HCT116 (cell line): ENCODE measurements around the gene TYW5. TPM values are rescaled to one million over a fixed set of nuclear protein-coding genes. Genes with fewer than 3 reads are reported as not detected.

ENCODE experiments used
- ATAC-seq: fragments of 200-7000 bp; cut with Tn5 transposase; 2 replicates; pipeline ENCODE4 v1.9.1; 2020; ENCODE audit warnings: mild to moderate bottlenecking, moderate library complexity
- BruUV-seq: library from RNA; stranded (reverse); fragments of 400-500 nt; replicated peaks from 2 replicates; lab custom pipeline; 2021; lab: Mats Ljungman, UMichigan
- CTCF ChIA-PET: fragments of 300-600 bp; sonication (Branson Sonifier 250); formaldehyde crosslinking; loops from one replicate; lab custom pipeline; 2021; ENCODE audit warnings: antibody characterized with exemption; lab: Charles Lee
- POLR2A ChIA-PET: fragments of 300-600, 350-600 bp; sonication (Branson Sonifier 250); formaldehyde crosslinking; loops from one replicate; lab custom pipeline; 2021; ENCODE audit warnings: antibody characterized with exemption; lab: Charles Lee
- RAD21 ChIA-PET, 2 experiments: fragments of 300-600 bp; sonication (Branson Sonifier 250); formaldehyde crosslinking; loops; one replicate each; lab custom pipeline; 2023; ENCODE audit warnings: low total read pairs in 2 of 2; ENCODE audit not compliant: uncharacterized antibody in 2 of 2, unreplicated experiment in 2 of 2, low non-redundant PET in 1 of 2; lab: Charles Lee
- DNase-seq: peaks from one replicate; pipeline ENCODE4 v3.0.0-alpha.2; 2010; ENCODE audit warnings: low read depth, low spot score
- H2AFZ ChIP-seq: fragments of 200-600 bp; shearing (Covaris generic), sonication (generic); 2 replicates; pipeline ENCODE4 v1.6.1; 2017; ENCODE audit warnings: low read depth, mixed run types, mixed read lengths, antibody characterized with exemption, low read length; ENCODE audit not compliant: poor library complexity, severe bottlenecking
- H3K27ac ChIP-seq: 2 replicates; pipeline ENCODE4 v1.5.1; 2012; ENCODE audit warnings: low read depth, low read length
- H3K27me3 ChIP-seq: fragments of 200-600 bp; sonication (generic); 2 replicates; pipeline ENCODE4 v1.6.1; 2016; ENCODE audit warnings: mixed run types, low read length, mixed read lengths; ENCODE audit not compliant: insufficient read depth
- H3K36me3 ChIP-seq, 2 experiments: fragments of 200-500 bp in 1 of 2; fragments of 200-600 bp in 1 of 2; sonication (Bioruptor generic) in 1 of 2; sonication (generic) in 1 of 2; 2 replicates each; pipeline versions ENCODE4 v1.5.1 to v1.6.1; 2014 to 2016; ENCODE audit warnings: low read length in 2 of 2, inconsistent platforms in 1 of 2, mixed read lengths in 1 of 2, mixed run types in 1 of 2; ENCODE audit not compliant: insufficient read depth in 2 of 2, control insufficient read depth in 1 of 2
- H3K4me1 ChIP-seq, 2 experiments: fragments of 200-600 bp in 1 of 2; sonication (generic) in 1 of 2; 2 replicates each; pipeline versions ENCODE4 v1.5.1 to v1.6.1; 2012 to 2017; ENCODE audit warnings: low read length in 2 of 2, inconsistent platforms in 1 of 2, mild to moderate bottlenecking in 1 of 2, mixed read lengths in 1 of 2, mixed run types in 1 of 2, moderate library complexity in 1 of 2; ENCODE audit not compliant: insufficient read depth in 2 of 2, control insufficient read depth in 1 of 2
- H3K4me2 ChIP-seq: fragments of 200-600 bp; sonication (generic); 2 replicates; pipeline ENCODE4 v1.6.1; 2017; ENCODE audit warnings: mixed run types, low read length, mixed read lengths
- H3K4me3 ChIP-seq, 2 experiments: fragments of 200-600 bp in 1 of 2; sonication (generic) in 1 of 2; replicated peaks in 1 of 2; 2 replicates each; pipeline ENCODE4 v1.5.1; 2011 to 2016; ENCODE audit warnings: low read length in 2 of 2, control low read depth in 1 of 2, low read depth in 1 of 2, mild to moderate bottlenecking in 1 of 2, mixed read lengths in 1 of 2, mixed run types in 1 of 2
- H3K79me2 ChIP-seq: fragments of 200-600 bp; sonication (generic); 2 replicates; pipeline ENCODE4 v1.6.1; 2017; ENCODE audit warnings: mild to moderate bottlenecking, mixed run types, low read length, moderate library complexity, mixed read lengths; ENCODE audit not compliant: insufficient read depth
- H3K9ac ChIP-seq: fragments of 200-600 bp; sonication (generic); 2 replicates; pipeline ENCODE4 v1.6.1; 2016; ENCODE audit warnings: low read length, mixed read lengths
- H3K9me2 ChIP-seq: fragments of 200-600 bp; sonication (generic), shearing (Covaris generic); 2 replicates; pipeline ENCODE4 v1.6.1; 2017; ENCODE audit warnings: mixed run types, mild to moderate bottlenecking, moderate library complexity; ENCODE audit not compliant: insufficient read depth
- H3K9me3 ChIP-seq, 2 experiments: fragments of 200-500 bp in 1 of 2; fragments of 200-600 bp in 1 of 2; sonication (Bioruptor generic) in 1 of 2; sonication (generic) in 1 of 2; 2 replicates each; pipeline ENCODE4 v1.6.1; 2014 to 2017; ENCODE audit warnings: low read length in 2 of 2, mixed read lengths in 2 of 2, inconsistent platforms in 1 of 2, low read depth in 1 of 2, mild to moderate bottlenecking in 1 of 2, mixed run types in 1 of 2, moderate library complexity in 1 of 2; ENCODE audit not compliant: control insufficient read depth in 1 of 2, insufficient read depth in 1 of 2
- H4K20me1 ChIP-seq: fragments of 200-600 bp; sonication (generic), shearing (Covaris generic); 2 replicates; pipeline ENCODE4 v1.6.1; 2017; ENCODE audit warnings: mixed run types, mild to moderate bottlenecking, moderate library complexity; ENCODE audit not compliant: insufficient read depth
- CTCF ChIP-seq, 3 experiments: fragments of 200-600 bp in 1 of 3; sonication (generic) in 1 of 3; IDR thresholded peaks in 2 of 3; conservative IDR thresholded peaks in 1 of 3; 2 replicates each; pipeline ENCODE4 v1.5.1; 2012 to 2017; ENCODE audit warnings: low read depth in 2 of 3, low read length in 2 of 3, antibody characterized with exemption in 1 of 3, borderline replicate concordance in 1 of 3, control low read depth in 1 of 3, mild to moderate bottlenecking in 1 of 3, mixed read lengths in 1 of 3, mixed run types in 1 of 3, moderate library complexity in 1 of 3; ENCODE audit not compliant: insufficient read depth in 1 of 3
- ELF1 ChIP-seq: IDR thresholded peaks from 2 replicates; pipeline ENCODE4 v1.6.1; 2012; ENCODE audit warnings: low read depth, borderline replicate concordance
- EZH2 ChIP-seq: fragments of 200-600 bp; sonication (generic); IDR thresholded peaks from 2 replicates; pipeline ENCODE4 v1.6.1; 2017; ENCODE audit warnings: antibody characterized with exemption, mixed run types
- POLR2A ChIP-seq: IDR thresholded peaks from 2 replicates; pipeline ENCODE4 v1.7.0; 2011; ENCODE audit warnings: borderline replicate concordance; ENCODE audit not compliant: insufficient read depth, insufficient read length; ENCODE audit errors: extremely low read depth
- RAD21 ChIP-seq: IDR thresholded peaks from 2 replicates; pipeline ENCODE4 v1.6.1; 2012; ENCODE audit warnings: low read depth, mild to moderate bottlenecking
- TCF7L2 ChIP-seq: IDR thresholded peaks from 2 replicates; pipeline ENCODE4 v1.7.0; 2011; ENCODE audit warnings: borderline replicate concordance, inconsistent platforms; ENCODE audit not compliant: insufficient read depth, insufficient read length; ENCODE audit errors: extremely low read depth
- YY1 ChIP-seq: IDR thresholded peaks from 2 replicates; pipeline ENCODE4 v1.6.1; 2011; ENCODE audit warnings: low read length, low read depth, moderate library complexity, mild to moderate bottlenecking; ENCODE audit not compliant: insufficient replicate concordance; ENCODE audit errors: extremely low read depth
- intact Hi-C: fragments of 100-400 bp; cut with micrococcal nuclease; formaldehyde crosslinking; loops from 2 replicates; pipeline ENCODE4 v1.10.0; 2022
- total RNA-seq: library from RNA; stranded (reverse); gene quantifications from one replicate; pipeline ENCODE4 v1.2.1, GENCODE V29; 2021; ENCODE audit not compliant: unreplicated experiment
- TF ChIP-seq, protein P1 (sequence below): IDR thresholded peaks from 2 replicates; pipeline ENCODE4 v1.6.1; 2012; ENCODE audit warnings: low read depth

The TYW5 gene
- total RNA-seq, 1 experiment from 2014 or later, result 7.7 TPM

- TF ChIP-seq, protein P1, sequence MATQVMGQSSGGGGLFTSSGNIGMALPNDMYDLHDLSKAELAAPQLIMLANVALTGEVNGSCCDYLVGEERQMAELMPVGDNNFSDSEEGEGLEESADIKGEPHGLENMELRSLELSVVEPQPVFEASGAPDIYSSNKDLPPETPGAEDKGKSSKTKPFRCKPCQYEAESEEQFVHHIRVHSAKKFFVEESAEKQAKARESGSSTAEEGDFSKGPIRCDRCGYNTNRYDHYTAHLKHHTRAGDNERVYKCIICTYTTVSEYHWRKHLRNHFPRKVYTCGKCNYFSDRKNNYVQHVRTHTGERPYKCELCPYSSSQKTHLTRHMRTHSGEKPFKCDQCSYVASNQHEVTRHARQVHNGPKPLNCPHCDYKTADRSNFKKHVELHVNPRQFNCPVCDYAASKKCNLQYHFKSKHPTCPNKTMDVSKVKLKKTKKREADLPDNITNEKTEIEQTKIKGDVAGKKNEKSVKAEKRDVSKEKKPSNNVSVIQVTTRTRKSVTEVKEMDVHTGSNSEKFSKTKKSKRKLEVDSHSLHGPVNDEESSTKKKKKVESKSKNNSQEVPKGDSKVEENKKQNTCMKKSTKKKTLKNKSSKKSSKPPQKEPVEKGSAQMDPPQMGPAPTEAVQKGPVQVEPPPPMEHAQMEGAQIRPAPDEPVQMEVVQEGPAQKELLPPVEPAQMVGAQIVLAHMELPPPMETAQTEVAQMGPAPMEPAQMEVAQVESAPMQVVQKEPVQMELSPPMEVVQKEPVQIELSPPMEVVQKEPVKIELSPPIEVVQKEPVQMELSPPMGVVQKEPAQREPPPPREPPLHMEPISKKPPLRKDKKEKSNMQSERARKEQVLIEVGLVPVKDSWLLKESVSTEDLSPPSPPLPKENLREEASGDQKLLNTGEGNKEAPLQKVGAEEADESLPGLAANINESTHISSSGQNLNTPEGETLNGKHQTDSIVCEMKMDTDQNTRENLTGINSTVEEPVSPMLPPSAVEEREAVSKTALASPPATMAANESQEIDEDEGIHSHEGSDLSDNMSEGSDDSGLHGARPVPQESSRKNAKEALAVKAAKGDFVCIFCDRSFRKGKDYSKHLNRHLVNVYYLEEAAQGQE, result no peak
- no peak for TF ChIP-seq TCF7L2
- TF ChIP-seq ELF1, result no peak
- TF ChIP-seq EZH2, result no peak
Measured at GRCh38 chr2:199982126-199982843, 27.0 kb upstream of the TYW5 start (continued).

DNA sequence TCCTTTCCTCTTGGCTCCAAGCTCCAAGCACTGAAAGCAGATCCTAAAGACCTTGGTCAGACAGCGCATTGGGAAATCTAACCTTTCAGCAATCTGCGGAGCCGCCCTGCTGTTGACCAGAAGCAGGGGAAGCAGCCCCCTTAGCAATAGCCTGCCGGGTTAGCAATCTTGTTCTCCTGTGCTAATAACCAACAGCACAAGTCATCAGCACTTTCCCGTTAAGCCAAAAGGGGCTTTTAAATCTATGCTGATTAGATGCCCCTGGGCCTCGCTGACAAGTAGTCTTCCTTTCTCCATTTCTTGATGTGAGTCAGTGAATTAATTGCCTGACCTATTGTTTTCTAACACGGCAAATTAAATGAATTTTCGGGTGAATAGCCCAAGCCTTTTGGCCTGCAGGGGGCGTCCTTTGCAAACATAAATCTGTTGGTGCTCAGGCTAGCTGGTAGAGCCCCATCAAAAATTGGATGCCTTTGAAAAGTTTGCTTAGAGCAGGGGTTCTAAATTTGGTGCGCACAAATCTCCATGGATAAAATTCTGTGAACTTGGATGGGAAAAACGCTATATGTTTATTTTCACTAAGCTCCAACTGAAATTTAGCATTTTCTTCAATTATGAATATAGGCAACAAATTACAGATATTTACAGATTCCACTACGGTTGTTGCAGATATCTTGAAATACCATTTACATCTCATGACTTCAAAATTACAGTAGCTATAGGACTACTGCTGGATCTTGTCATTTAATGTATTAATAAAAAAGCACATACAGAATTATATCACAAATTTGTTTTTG lies 24.7 kb upstream of the TYW5 start:
- Histone ChIP-seq H3K27me3 (no peaks in the 10 kb centered on the region), H3K4me3 (no peak overlapping the region), H3K27ac (no peak overlapping the region), H4K20me1 (no peaks in the 10 kb centered on the region), H3K36me3 (no peaks in the 10 kb centered on the region), H3K4me1 (peaks cover 10 to 26% of the 10 kb centered on the region in 2 experiments), H3K9me3 (no peaks in the 10 kb centered on the region), H3K79me2 (no peaks in the 10 kb centered on the region), H3K4me2 (peak overlapping the region; percentile 27), H2AFZ (no peak overlapping the region), H3K9me2 (no peaks in the 10 kb centered on the region), H3K9ac (no peak overlapping the region)
- ChIA-PET CTCF (interaction anchor here (0.9 to 3.7 kb wide), 7 partner anchors 490 to 756 kb away, joined by 3 to 36 read pairs (median 8); no protein-coding TSS in a partner anchor), RAD21 (interaction anchor here in 1 of 2 experiments (1.0 kb wide), 1 partner anchor 504 kb away, joined by 6 read pairs; no protein-coding TSS in a partner anchor), POLR2A (no interaction called here)
- TF ChIP-seq RAD21 (peak; percentile 93), POLR2A (no peak), CTCF (IDR thresholded peaks at IDR 0.05 in 2 of 3, conservative IDR thresholded peaks at IDR 0.05 in 1 of 3; ENCODE audit: borderline replicate concordance in 1 of 3, insufficient read depth in 1 of 3, low read depth in 2 of 3, low read length in 2 of 3) (peak; percentile 76 to 95 (median 88)), EZH2 (no peak), YY1 (peak; percentile 19)
- DNase-seq (peak; percentile 57), ATAC-seq (peak; percentile 79)
- intact Hi-C loops, result loop anchor here (1.0 to 5.0 kb wide), 5 partner anchors 323 to 832 kb away; partner anchors contain the start of gene BZW1
- no TSS peak for BruUV-seq
